IMR-90 (cell line): ENCODE measurements around the gene AXIN2. TPM values are rescaled to one million over a fixed set of nuclear protein-coding genes. Genes with fewer than 3 reads are reported as not detected.

Experiments used
- CEBPB ChIP-seq: IDR thresholded peaks from 2 replicates; pipeline ENCODE4 v1.6.1; 2012; ENCODE audit warnings: low read depth, low read length, improper control_type of control experiment
- polyA plus RNA-seq, 3 experiments: library from polyadenylated mRNA; depleted of rRNA; stranded (reverse); fragments of >200 nt; gene quantifications; 2 replicates each; pipeline ENCODE4 v1.2.3, GENCODE V29; 2012; ENCODE audit warnings: low replicate concordance in 1 of 3
- total RNA-seq: library from RNA; depleted of rRNA; stranded (reverse); fragments of >200 nt; gene quantifications from 2 replicates; pipeline ENCODE4 v1.2.3, GENCODE V29; 2012
- TF ChIP-seq, protein P1 (sequence below): fragments of 150-350 bp; IDR thresholded peaks from 2 replicates; pipeline ENCODE4 v1.6.1; 2016; ENCODE audit warnings: low read depth, mild to moderate bottlenecking, low read length, moderate library complexity, borderline replicate concordance

The AXIN2 gene
- total and polyA plus RNA-seq, 2 of the 4 experiments (the other 2 are of a cell fraction) = 0.91 to 1.8 TPM

DNA sequence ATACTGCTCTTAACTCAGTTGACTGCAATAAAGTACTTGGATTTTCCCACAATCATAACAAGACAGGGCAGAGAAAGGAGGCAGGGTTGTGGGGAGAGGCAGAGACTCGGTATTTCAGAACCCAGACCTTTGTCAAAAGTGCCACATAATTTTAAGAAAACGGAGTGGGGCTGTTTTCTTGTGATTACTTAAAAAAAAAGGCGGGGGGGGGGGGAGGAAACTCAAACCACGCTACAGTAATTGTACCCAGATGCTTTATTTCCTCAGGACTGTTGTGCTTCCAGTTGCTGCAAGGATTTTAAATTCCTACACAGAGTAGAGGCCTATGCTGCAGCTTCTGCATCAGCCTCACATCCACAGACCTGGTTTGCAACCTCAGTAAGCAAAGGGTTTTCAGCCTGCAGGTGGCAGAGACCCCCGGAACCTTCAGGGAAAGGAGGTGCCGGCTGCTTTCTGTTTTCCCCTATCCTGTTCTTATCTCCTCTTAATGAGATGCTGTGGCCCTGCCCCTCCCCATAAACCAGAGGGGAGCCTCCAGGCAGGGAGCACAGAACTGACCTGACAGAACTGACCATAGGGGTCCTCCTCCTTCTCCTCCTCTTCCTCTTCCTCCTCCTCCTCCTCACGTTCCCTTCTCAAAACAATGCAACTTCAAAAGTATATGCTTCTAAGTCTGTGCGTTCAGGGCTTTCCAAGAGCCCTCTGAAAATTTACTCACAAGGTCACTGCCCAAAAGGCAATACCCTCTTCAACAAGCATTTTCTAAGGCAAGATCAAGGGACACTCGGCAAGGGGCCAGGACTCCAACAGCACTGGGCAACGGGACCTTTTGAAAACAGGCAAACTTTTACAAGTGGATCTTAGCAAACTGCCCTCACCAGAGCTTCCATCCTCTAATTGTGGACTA lies 7.5 kb downstream of the AXIN2 start (continued):
- TF ChIP-seq, protein P1, sequence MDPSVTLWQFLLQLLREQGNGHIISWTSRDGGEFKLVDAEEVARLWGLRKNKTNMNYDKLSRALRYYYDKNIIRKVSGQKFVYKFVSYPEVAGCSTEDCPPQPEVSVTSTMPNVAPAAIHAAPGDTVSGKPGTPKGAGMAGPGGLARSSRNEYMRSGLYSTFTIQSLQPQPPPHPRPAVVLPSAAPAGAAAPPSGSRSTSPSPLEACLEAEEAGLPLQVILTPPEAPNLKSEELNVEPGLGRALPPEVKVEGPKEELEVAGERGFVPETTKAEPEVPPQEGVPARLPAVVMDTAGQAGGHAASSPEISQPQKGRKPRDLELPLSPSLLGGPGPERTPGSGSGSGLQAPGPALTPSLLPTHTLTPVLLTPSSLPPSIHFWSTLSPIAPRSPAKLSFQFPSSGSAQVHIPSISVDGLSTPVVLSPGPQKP = no peak
- TF ChIP-seq CEBPB = no peak
